Right lobe of liver (tissue), 4 donors: ENCODE data around the gene TIMM44.

ENCODE experiments used
- POLR2A ChIP-seq: fragments of 450-650 bp; IDR thresholded peaks from one replicate; pipeline ENCODE4 v1.6.1; 2017; ENCODE audit warnings: antibody characterized with exemption, mild to moderate bottlenecking
- TF ChIP-seq, protein P1 (sequence below), 4 donors: fragments of 200-600 bp in 3 of 4; fragments of 450-650 bp in 1 of 4; IDR thresholded peaks; one replicate each; pipeline versions ENCODE4 v1.5.1 to v1.8.0; 2016 to 2022; ENCODE audit warnings: antibody characterized with exemption in 4 of 4, mild to moderate bottlenecking in 2 of 4
- donor health status: DM: no; HTN: no; CAD: no.
- donor health status: DM: no; HTN: no; CAD: no.
- donor health status: DM: no; HTN: yes; CAD: no.

GRCh38 chr19:7877249-7877836 lies 66.1 kb downstream of the TIMM44 start:
- no peak for TF ChIP-seq POLR2A
- TF ChIP-seq, protein P1, sequence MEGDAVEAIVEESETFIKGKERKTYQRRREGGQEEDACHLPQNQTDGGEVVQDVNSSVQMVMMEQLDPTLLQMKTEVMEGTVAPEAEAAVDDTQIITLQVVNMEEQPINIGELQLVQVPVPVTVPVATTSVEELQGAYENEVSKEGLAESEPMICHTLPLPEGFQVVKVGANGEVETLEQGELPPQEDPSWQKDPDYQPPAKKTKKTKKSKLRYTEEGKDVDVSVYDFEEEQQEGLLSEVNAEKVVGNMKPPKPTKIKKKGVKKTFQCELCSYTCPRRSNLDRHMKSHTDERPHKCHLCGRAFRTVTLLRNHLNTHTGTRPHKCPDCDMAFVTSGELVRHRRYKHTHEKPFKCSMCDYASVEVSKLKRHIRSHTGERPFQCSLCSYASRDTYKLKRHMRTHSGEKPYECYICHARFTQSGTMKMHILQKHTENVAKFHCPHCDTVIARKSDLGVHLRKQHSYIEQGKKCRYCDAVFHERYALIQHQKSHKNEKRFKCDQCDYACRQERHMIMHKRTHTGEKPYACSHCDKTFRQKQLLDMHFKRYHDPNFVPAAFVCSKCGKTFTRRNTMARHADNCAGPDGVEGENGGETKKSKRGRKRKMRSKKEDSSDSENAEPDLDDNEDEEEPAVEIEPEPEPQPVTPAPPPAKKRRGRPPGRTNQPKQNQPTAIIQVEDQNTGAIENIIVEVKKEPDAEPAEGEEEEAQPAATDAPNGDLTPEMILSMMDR (IDR thresholded peaks at IDR 0.05) = no peak
